WTC11 (cell line): ENCODE data around the gene GALNTL6. TPM values are rescaled to one million over a fixed set of nuclear protein-coding genes. Genes with fewer than 3 reads are reported as not detected.

Experiments
- ATAC-seq: fragments of 200-7000 bp; cut with Tn5 transposase; 2 replicates; pipeline ENCODE4 v1.10.0; 2021; ENCODE audit warnings: mild to moderate bottlenecking, moderate library complexity
- CTCF ChIA-PET: fragments of 300-600 bp; sonication (Branson Sonifier 250); formaldehyde crosslinking; loops from one replicate; lab custom pipeline; 2021; ENCODE audit warnings: antibody characterized with exemption; lab: Charles Lee
- POLR2A ChIA-PET: fragments of 350-600 bp; sonication (Branson Sonifier 250); formaldehyde crosslinking; loops from one replicate; lab custom pipeline; 2021; ENCODE audit warnings: antibody characterized with exemption; lab: Charles Lee
- DNase-seq: peaks from one replicate; pipeline ENCODE4 v3.0.0; 2021; ENCODE audit warnings: low spot score
- H3K27ac Mint-ChIP-seq: 2 replicates; pipeline ENCODE4 v1.8.0; 2021; ENCODE audit warnings: mixed read lengths
- H3K27me3 Mint-ChIP-seq: 2 replicates; pipeline ENCODE4 v1.8.0; 2021; ENCODE audit warnings: low read depth, mild to moderate bottlenecking, moderate library complexity, mixed read lengths
- H3K36me3 Mint-ChIP-seq: 2 replicates; pipeline ENCODE4 v1.8.0; 2021; ENCODE audit warnings: mixed read lengths
- H3K4me1 Mint-ChIP-seq: 2 replicates; pipeline ENCODE4 v1.8.0; 2022; ENCODE audit warnings: mixed read lengths
- H3K4me3 Mint-ChIP-seq: 2 replicates; pipeline ENCODE4 v1.8.0; 2021; ENCODE audit warnings: mild to moderate bottlenecking, moderate library complexity, mixed read lengths
- H3K9me3 Mint-ChIP-seq: 2 replicates; pipeline ENCODE4 v1.8.0; 2021; ENCODE audit warnings: mixed read lengths
- GABPB1 ChIP-seq: sonication (generic); formaldehyde crosslinking; IDR thresholded peaks from 2 replicates; pipeline ENCODE4 v1.8.1; 2023; ENCODE audit warnings: mild to moderate bottlenecking, missing genetic modification reagents
- HMGA2 ChIP-seq: fragments of 250-450 bp; sonication (Bioruptor Pico); IDR thresholded peaks from 2 replicates; pipeline ENCODE4 v1.4.0; 2021; ENCODE audit warnings: mild to moderate bottlenecking, moderate library complexity
- RELA ChIP-seq: sonication (generic); formaldehyde crosslinking; IDR thresholded peaks from 2 replicates; pipeline ENCODE4 v1.8.1; 2022; ENCODE audit warnings: missing genetic modification reagents, mild to moderate bottlenecking, borderline replicate concordance
- SP1 ChIP-seq: sonication (generic); formaldehyde crosslinking; conservative IDR thresholded peaks from 2 replicates; pipeline ENCODE4 v1.8.1; 2022; ENCODE audit warnings: missing genetic modification reagents
- ZNF416 ChIP-seq: fragments of 250-450 bp; sonication (Bioruptor Pico); IDR thresholded peaks from 2 replicates; pipeline ENCODE4 v1.9.0; 2021; ENCODE audit warnings: mild to moderate bottlenecking, inconsistent platforms
- ZNF423 ChIP-seq: fragments of 250-450 bp; sonication (Bioruptor Pico); IDR thresholded peaks from 2 replicates; pipeline ENCODE4 v2.1.2; 2022; ENCODE audit warnings: mild to moderate bottlenecking, moderate library complexity
- total RNA-seq: library from RNA; stranded (reverse); gene quantifications from 3 replicates; pipeline ENCODE4 v1.2.3, GENCODE V29; 2021
- TF ChIP-seq, protein P1 (sequence below): fragments of 200-600 bp; IDR thresholded peaks from 2 replicates; pipeline ENCODE4 v1.8.0; 2022; ENCODE audit warnings: antibody characterized with exemption
- TF ChIP-seq, protein P2 (sequence below): sonication (generic); formaldehyde crosslinking; IDR thresholded peaks from 2 replicates; pipeline ENCODE4 v1.8.1; 2022; ENCODE audit warnings: mild to moderate bottlenecking, moderate library complexity, missing genetic modification reagents
- TF ChIP-seq, protein P3 (sequence below): fragments of 250-450 bp; sonication (Bioruptor Pico); IDR thresholded peaks from 2 replicates; pipeline ENCODE4 v1.8.0; 2021; ENCODE audit warnings: mild to moderate bottlenecking
- TF ChIP-seq, protein P4 (sequence below): sonication (generic); formaldehyde crosslinking; IDR thresholded peaks from 2 replicates; pipeline ENCODE4 v1.8.0; 2022; ENCODE audit warnings: mild to moderate bottlenecking, missing genetic modification reagents
- TF ChIP-seq, protein P5 (sequence below): fragments of 250-450 bp; sonication (Bioruptor Pico); conservative IDR thresholded peaks from 2 replicates; pipeline ENCODE4 v1.9.0; 2021; ENCODE audit warnings: mild to moderate bottlenecking
- TF ChIP-seq, protein P6 (sequence below): sonication (generic); formaldehyde crosslinking; IDR thresholded peaks from 2 replicates; pipeline ENCODE4 v1.8.1; 2022; ENCODE audit warnings: low read depth, missing genetic modification reagents, borderline replicate concordance
- TF ChIP-seq, protein P7 (sequence below): fragments of 250-450 bp; sonication (Bioruptor Pico); IDR thresholded peaks from 2 replicates; pipeline ENCODE4 v1.9.0; 2021; ENCODE audit warnings: mild to moderate bottlenecking
- TF ChIP-seq, protein P8 (sequence below): sonication (generic); formaldehyde crosslinking; IDR thresholded peaks from 2 replicates; pipeline ENCODE4 v1.8.1; 2022; ENCODE audit warnings: missing genetic modification reagents, borderline replicate concordance

Gene GALNTL6
- total RNA-seq, 1 experiment from 2014 or later, result 0.24 TPM

DNA sequence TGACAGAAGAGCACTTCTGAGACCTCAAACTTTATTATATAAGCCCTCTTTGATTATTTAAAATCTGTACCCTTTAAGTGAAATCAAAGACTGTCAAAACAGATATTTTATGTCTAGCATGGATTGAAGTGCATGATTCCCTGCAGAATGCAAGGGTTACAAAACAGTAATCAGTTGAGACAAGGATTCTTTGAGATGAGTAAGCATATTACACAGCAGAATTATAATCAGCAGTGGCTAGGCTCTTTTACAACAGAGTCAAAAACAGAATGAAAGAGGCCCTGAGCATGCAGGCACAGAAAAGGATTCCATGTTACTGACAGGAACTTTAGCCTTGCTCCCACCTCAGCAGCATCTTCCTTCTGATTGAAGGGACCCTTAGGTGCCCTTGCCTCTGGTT is 867.5 kb downstream of the GALNTL6 start (continued):
- TF ChIP-seq, protein P1, sequence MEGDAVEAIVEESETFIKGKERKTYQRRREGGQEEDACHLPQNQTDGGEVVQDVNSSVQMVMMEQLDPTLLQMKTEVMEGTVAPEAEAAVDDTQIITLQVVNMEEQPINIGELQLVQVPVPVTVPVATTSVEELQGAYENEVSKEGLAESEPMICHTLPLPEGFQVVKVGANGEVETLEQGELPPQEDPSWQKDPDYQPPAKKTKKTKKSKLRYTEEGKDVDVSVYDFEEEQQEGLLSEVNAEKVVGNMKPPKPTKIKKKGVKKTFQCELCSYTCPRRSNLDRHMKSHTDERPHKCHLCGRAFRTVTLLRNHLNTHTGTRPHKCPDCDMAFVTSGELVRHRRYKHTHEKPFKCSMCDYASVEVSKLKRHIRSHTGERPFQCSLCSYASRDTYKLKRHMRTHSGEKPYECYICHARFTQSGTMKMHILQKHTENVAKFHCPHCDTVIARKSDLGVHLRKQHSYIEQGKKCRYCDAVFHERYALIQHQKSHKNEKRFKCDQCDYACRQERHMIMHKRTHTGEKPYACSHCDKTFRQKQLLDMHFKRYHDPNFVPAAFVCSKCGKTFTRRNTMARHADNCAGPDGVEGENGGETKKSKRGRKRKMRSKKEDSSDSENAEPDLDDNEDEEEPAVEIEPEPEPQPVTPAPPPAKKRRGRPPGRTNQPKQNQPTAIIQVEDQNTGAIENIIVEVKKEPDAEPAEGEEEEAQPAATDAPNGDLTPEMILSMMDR, result no peak
- TF ChIP-seq, protein P2, sequence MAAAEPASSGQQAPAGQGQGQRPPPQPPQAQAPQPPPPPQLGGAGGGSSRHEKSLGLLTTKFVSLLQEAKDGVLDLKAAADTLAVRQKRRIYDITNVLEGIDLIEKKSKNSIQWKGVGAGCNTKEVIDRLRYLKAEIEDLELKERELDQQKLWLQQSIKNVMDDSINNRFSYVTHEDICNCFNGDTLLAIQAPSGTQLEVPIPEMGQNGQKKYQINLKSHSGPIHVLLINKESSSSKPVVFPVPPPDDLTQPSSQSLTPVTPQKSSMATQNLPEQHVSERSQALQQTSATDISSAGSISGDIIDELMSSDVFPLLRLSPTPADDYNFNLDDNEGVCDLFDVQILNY (CRISPR knock-in tag), result no peak
- TF ChIP-seq, protein P3, sequence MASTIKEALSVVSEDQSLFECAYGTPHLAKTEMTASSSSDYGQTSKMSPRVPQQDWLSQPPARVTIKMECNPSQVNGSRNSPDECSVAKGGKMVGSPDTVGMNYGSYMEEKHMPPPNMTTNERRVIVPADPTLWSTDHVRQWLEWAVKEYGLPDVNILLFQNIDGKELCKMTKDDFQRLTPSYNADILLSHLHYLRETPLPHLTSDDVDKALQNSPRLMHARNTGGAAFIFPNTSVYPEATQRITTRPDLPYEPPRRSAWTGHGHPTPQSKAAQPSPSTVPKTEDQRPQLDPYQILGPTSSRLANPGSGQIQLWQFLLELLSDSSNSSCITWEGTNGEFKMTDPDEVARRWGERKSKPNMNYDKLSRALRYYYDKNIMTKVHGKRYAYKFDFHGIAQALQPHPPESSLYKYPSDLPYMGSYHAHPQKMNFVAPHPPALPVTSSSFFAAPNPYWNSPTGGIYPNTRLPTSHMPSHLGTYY (CRISPR knock-in tag), result no peak
- TF ChIP-seq, protein P4, sequence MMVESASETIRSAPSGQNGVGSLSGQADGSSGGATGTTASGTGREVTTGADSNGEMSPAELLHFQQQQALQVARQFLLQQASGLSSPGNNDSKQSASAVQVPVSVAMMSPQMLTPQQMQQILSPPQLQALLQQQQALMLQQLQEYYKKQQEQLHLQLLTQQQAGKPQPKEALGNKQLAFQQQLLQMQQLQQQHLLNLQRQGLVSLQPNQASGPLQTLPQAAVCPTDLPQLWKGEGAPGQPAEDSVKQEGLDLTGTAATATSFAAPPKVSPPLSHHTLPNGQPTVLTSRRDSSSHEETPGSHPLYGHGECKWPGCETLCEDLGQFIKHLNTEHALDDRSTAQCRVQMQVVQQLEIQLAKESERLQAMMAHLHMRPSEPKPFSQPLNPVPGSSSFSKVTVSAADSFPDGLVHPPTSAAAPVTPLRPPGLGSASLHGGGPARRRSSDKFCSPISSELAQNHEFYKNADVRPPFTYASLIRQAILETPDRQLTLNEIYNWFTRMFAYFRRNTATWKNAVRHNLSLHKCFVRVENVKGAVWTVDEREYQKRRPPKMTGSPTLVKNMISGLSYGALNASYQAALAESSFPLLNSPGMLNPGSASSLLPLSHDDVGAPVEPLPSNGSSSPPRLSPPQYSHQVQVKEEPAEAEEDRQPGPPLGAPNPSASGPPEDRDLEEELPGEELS (CRISPR knock-in tag), result no peak
- TF ChIP-seq, protein P5, sequence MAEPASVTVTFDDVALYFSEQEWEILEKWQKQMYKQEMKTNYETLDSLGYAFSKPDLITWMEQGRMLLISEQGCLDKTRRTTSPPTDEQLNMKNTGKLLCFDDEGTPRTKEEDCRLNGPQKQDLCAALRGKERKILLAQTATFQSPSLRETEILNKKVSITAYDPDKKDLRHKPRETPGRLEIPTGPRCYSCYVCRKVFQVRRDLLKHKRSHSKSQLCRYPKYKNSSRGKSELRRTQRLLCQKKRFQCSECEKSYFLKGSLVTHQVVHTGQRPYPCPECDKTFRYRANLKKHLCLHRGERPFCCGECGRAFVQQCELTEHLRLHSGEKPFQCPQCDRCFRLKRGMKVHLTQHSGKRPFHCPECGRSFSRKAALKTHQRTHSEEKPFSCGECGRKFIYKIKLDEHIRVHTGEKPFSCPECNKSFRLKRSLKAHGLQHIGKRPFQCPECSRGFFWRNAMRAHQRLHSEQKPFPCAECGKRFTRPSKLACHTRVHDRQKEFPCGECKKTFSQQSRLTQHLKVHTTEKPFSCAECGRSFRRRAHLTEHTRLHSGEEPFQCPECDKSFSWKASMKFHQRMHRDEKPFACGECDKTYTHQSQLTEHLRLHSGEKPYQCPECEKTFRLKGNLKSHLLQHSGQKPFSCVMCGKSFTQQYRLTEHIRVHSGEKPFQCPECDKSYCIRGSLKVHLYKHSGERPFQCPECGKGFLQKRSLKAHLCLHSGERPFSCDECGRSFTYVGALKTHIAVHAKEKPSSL (CRISPR knock-in tag), result no peak
- TF ChIP-seq, protein P6, sequence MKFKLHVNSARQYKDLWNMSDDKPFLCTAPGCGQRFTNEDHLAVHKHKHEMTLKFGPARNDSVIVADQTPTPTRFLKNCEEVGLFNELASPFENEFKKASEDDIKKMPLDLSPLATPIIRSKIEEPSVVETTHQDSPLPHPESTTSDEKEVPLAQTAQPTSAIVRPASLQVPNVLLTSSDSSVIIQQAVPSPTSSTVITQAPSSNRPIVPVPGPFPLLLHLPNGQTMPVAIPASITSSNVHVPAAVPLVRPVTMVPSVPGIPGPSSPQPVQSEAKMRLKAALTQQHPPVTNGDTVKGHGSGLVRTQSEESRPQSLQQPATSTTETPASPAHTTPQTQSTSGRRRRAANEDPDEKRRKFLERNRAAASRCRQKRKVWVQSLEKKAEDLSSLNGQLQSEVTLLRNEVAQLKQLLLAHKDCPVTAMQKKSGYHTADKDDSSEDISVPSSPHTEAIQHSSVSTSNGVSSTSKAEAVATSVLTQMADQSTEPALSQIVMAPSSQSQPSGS (CRISPR knock-in tag), result no peak
- TF ChIP-seq SP1 (CRISPR knock-in tag) (no peak), HMGA2 (CRISPR knock-in tag) (no peak)
- TF ChIP-seq, protein P7, sequence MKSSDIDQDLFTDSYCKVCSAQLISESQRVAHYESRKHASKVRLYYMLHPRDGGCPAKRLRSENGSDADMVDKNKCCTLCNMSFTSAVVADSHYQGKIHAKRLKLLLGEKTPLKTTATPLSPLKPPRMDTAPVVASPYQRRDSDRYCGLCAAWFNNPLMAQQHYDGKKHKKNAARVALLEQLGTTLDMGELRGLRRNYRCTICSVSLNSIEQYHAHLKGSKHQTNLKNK (CRISPR knock-in tag), result no peak

DNA sequence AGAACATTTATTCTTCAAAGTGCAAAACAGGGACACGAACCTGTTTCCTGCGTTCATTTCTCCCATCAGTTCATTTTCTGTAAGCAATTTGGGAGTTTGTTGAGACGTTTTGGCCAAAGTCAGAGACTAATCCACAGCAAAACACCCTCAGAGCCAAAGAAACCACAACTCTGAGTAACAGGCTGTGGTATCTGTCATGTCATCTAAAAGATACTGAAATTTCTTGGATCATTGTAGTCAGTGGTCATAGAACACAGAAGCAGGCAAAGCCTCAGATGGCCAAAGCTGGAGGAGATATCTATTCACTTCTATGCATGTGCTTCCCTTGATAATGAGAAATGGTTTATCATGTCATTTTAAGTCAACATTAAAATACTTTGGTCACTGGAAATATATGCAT is 869.8 kb downstream of the GALNTL6 start:
- Mint-ChIP-seq H3K27me3 (no peaks in the 10 kb centered on the region), H3K4me3 (no peak overlapping the region), H3K36me3 (no peaks in the 10 kb centered on the region), H3K27ac (no peak overlapping the region), H3K4me1 (no peaks in the 10 kb centered on the region), H3K9me3 (no peaks in the 10 kb centered on the region)
- no peak for ATAC-seq
- ChIA-PET CTCF (no interaction called here), POLR2A (no interaction called here)
- no peak for DNase-seq
- no peak for TF ChIP-seq GABPB1 (CRISPR knock-in tag)
- TF ChIP-seq, protein P8, sequence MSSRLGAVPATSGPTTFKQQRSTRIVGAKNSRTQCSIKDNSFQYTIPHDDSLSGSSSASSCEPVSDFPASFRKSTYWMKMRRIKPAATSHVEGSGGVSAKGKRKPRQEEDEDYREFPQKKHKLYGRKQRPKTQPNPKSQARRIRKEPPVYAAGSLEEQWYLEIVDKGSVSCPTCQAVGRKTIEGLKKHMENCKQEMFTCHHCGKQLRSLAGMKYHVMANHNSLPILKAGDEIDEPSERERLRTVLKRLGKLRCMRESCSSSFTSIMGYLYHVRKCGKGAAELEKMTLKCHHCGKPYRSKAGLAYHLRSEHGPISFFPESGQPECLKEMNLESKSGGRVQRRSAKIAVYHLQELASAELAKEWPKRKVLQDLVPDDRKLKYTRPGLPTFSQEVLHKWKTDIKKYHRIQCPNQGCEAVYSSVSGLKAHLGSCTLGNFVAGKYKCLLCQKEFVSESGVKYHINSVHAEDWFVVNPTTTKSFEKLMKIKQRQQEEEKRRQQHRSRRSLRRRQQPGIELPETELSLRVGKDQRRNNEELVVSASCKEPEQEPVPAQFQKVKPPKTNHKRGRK (CRISPR knock-in tag), result no peak
- TF ChIP-seq ZNF423 (CRISPR knock-in tag), result no peak
- no peak for TF ChIP-seq ZNF416 (CRISPR knock-in tag)
- TF ChIP-seq, protein P1, result no peak
- TF ChIP-seq RELA (CRISPR knock-in tag), result no peak
